NB4 (cell line): Measurements from ENCODE around the gene MPZL1.
A peak's percentile ranks its signal among the peaks of the same experiment; 100 is the strongest.

Experiments used
- DNase-seq: peaks from one replicate; pipeline ENCODE4 v3.0.0; 2010; ENCODE audit warnings: low read depth
- H3K4me3 ChIP-seq: one replicate; pipeline ENCODE4 v1.5.1; 2011; ENCODE audit warnings: mild to moderate bottlenecking, low read depth, low read length, moderate library complexity
- MAX ChIP-seq: IDR thresholded peaks from 2 replicates; pipeline ENCODE4 v1.6.1; 2011; ENCODE audit warnings: low read depth, low read length
- MYC ChIP-seq: IDR thresholded peaks from 2 replicates; pipeline ENCODE4 v1.6.1; 2011; ENCODE audit warnings: low read depth, low read length
- POLR2A ChIP-seq: IDR thresholded peaks from 2 replicates; pipeline ENCODE4 v1.6.1; 2011; ENCODE audit warnings: mild to moderate bottlenecking; ENCODE audit not compliant: insufficient read length; ENCODE audit errors: extremely low read depth
- TF ChIP-seq, protein P1 (sequence below): IDR thresholded peaks from one replicate; pipeline ENCODE4 v1.5.1; 2012; ENCODE audit warnings: low read depth, low read length

Gene MPZL1

GRCh38 chr1:167786502-167786901 lies 64.7 kb downstream of the MPZL1 start:
- no peak for DNase-seq
- TF ChIP-seq MYC: no peak
- TF ChIP-seq POLR2A: no peak
- TF ChIP-seq MAX: no peak
- TF ChIP-seq, protein P1, sequence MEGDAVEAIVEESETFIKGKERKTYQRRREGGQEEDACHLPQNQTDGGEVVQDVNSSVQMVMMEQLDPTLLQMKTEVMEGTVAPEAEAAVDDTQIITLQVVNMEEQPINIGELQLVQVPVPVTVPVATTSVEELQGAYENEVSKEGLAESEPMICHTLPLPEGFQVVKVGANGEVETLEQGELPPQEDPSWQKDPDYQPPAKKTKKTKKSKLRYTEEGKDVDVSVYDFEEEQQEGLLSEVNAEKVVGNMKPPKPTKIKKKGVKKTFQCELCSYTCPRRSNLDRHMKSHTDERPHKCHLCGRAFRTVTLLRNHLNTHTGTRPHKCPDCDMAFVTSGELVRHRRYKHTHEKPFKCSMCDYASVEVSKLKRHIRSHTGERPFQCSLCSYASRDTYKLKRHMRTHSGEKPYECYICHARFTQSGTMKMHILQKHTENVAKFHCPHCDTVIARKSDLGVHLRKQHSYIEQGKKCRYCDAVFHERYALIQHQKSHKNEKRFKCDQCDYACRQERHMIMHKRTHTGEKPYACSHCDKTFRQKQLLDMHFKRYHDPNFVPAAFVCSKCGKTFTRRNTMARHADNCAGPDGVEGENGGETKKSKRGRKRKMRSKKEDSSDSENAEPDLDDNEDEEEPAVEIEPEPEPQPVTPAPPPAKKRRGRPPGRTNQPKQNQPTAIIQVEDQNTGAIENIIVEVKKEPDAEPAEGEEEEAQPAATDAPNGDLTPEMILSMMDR: no peak
- H3K4me3 ChIP-seq: no peak overlapping the region

DNA sequence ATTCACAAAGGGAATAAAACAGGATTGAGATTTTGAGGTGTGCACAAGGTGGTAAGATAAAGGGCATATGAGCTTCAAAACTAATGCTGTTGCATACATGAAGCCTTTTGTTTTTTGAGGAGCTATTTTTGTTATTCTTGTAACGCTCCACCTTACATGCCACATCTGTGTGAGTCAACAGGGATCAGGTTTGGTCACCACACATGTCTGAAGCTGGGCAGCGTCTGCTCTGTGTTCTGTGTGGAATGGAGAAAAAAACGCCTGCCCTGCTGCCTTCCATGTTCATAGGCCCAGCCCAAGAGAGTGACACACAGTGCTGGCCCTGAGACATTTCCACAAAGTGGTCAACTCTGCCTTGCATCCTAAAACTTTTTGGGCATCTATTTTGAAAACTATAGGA lies 67.7 kb downstream of the MPZL1 start:
- TF ChIP-seq MAX: no peak
- TF ChIP-seq, protein P1: no peak
- TF ChIP-seq MYC: no peak
- no peak for TF ChIP-seq POLR2A
- no peak for DNase-seq
- H3K4me3 ChIP-seq: no peak overlapping the region

DNA sequence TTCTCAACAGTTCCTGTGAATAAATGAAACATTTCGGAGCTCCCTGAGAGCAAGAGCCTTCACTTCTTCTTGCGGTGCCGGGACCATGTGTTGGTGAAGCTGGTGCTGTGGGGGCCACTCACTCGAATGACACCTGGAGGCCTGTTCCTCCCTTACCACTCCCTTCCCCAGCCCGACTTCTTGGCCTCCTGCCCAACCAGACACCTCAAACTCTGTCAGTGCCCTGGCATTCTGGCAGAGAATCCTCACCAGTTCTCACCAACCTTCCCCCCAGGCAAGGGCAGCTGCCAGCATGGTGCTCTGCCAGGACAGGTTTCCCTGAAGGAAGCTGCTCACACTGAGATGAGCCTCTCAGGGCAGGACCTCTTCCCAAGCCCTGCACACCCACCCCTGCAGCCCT lies 68.3 kb downstream of the MPZL1 start:
- no peak for DNase-seq
- TF ChIP-seq POLR2A (no peak), MYC (no peak), MAX (no peak)
- TF ChIP-seq, protein P1: no peak
- no peak overlapping the region for H3K4me3 ChIP-seq

DNA sequence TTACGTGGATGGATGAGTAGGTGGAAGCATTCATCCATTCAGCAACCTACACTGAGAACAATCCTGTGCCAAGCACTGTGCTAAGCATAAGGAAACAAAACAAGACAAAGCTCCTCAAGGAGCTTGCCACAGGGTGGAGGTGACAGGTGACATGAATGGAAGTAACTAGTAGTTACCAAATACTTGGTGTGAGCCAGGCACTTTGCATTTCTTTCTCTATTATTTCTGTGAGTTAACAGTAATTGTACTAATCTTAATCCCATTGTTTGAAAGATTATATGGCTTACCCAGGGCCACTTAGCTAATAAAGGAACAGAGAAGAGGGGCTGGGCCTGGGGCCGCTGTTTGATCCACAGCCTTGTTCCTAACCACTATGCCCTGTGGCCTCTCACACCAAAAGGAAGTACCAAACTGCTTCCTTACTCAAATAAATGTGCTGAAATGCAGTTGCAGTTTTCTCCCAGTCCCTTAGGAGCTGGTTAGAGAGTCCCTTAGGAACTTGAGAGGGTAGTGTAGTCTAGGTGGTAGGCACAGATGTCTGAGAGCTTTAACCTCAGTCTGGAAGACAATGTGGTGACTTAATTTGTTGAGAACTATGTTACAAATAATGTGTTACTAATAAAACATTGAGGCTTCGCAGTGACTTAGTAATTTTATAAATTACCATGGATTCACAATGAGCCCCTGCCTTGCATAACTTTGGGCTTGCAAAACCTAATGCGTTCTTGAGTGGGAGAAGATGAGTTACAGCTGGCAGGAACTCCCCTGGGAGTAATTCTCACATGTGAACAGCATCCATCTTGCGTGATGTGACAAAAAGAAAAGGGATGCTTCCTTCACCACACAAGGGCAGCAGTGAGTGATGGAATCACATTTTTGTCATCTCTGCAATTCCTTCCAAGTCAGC lies 69.8 kb downstream of the MPZL1 start:
- DNase-seq: peak; percentile 91
- no peak for TF ChIP-seq POLR2A
- TF ChIP-seq, protein P1: peak; percentile 5
- TF ChIP-seq MAX: peak; percentile 41; the same call in 1 of the 2 replicates
- peak; percentile 16; the same call in 1 of the 2 replicates for TF ChIP-seq MYC
- H3K4me3 ChIP-seq: no peak overlapping the region

DNA sequence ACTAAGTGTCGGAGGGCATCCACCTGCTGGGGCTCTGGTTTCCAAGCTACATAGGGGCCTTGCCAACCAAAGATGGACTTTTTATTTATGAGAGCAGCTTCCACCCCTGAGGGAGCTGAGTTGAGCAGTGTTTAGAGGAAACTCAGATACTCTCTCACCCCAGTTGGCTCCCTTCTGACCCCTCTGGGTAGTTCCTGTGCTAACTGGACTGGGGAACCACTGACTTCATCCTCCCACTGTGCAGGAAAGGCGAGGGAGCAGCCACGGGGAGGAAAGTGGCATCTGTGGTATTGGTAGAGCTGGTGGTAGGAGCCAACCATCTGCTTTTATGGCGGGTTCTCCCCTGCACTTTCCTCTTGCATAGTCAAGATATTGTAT lies 70.4 kb downstream of the MPZL1 start:
- TF ChIP-seq POLR2A: no peak
- no peak for TF ChIP-seq MYC
- no peak for TF ChIP-seq MAX
- TF ChIP-seq, protein P1: no peak
- DNase-seq: peak; percentile 65
- H3K4me3 ChIP-seq: no peak overlapping the region
